ENCODE results near the gene ZC3H12A.
A peak's percentile ranks its signal among the peaks of the same experiment; 100 is the strongest.
"Not testable (repeated sequence)": the region's sequence is repeated elsewhere in the genome, so short reads cannot be mapped to it uniquely, and the experiment has no call there.

The ZC3H12A gene

GRCh38 chr1:37519613-37520012 is 45.2 kb downstream of the ZC3H12A start (continued):
- TF ChIP-seq SETDB1 (IDR thresholded peaks at IDR 0.05; ENCODE audit: insufficient read length, low read length) (no peak), PATZ1 (tag by site-specific recombination; IDR thresholded peaks at IDR 0.05) (no peak), KLF9 (tag by site-specific recombination; IDR thresholded peaks at IDR 0.05; ENCODE audit: low read depth) (no peak), ZNF132 (tag by site-specific recombination; IDR thresholded peaks at IDR 0.05; ENCODE audit: borderline replicate concordance) (no peak)

- H3K9me3 ChIP-seq (ENCODE audit: control insufficient read depth, insufficient read depth, low read depth, low read length); POLR2A ChIA-PET: not testable (repeated sequence)
These were observed 55.5 kb downstream of the ZC3H12A start for GRCh38 chr1:37529888-37530287.

GRCh38 chr1:37532418-37533156 is 58.2 kb downstream of the ZC3H12A start:
- POLR2A ChIA-PET, result interaction anchor here (0.7 kb wide), 1 partner anchor 53 kb away, joined by 3 read pairs; no protein-coding TSS in a partner anchor

More at GRCh38 chr1:37529888-37530287, 55.5 kb downstream of the ZC3H12A start:
- not testable (repeated sequence) for H3K27ac ChIP-seq (ENCODE audit: extremely low read depth, low read depth, low read length); H3K4me1 ChIP-seq (ENCODE audit: control insufficient read depth, insufficient read depth, low read length); H3K4me3 ChIP-seq (ENCODE audit: low read depth, low read length); H3K36me3 ChIP-seq (ENCODE audit: control insufficient read depth in 2 of 2, insufficient read depth in 1 of 2, low read length in 2 of 2)
- CTCF ChIA-PET, result interaction anchor here (0.7 kb wide), 1 partner anchor 29 kb away, joined by 3 read pairs; no protein-coding TSS in a partner anchor

GRCh38 chr1:37533317-37534093 is 59.1 kb downstream of the ZC3H12A start:
- peaks cover 6 to 37% of the 10 kb centered on the region in 2 experiments; a peak in 2 of 3 replicates for H3K36me3 ChIP-seq (ENCODE audit: control insufficient read depth in 2 of 2, insufficient read depth in 1 of 2, low read length in 2 of 2)
- H3K27ac ChIP-seq (ENCODE audit: extremely low read depth, low read depth, low read length), result no peak overlapping the region
- H3K4me3 ChIP-seq (ENCODE audit: low read depth, low read length), result no peak overlapping the region
- H3K4me1 ChIP-seq (ENCODE audit: control insufficient read depth, insufficient read depth, low read length), result peaks cover 3% of the 10 kb centered on the region; the same call in 1 of the 2 replicates
- no peaks in the 10 kb centered on the region for H3K9me3 ChIP-seq (ENCODE audit: control insufficient read depth, insufficient read depth, low read depth, low read length)
- POLR2A ChIA-PET, result no interaction called here
- TF ChIP-seq ZBTB26 (tag by site-specific recombination; optimal IDR thresholded peaks at IDR 0.05), result no peak
- TF ChIP-seq ZNF629 (tag by site-specific recombination; IDR thresholded peaks at IDR 0.05), result 0 out of 2 replicates have a peak, but pooled peaks have one; percentile 17
- 0 out of 2 replicates have a peak, but pooled peaks have one; percentile 17 for TF ChIP-seq ZNF580 (tag by site-specific recombination; IDR thresholded peaks at IDR 0.05)
- TF ChIP-seq ZBTB44 (tag by site-specific recombination; IDR thresholded peaks at IDR 0.05), result no peak
- TF ChIP-seq ZNF549 (tag by site-specific recombination; IDR thresholded peaks at IDR 0.05), result peak; percentile 63; the same call in 1 of the 2 replicates
- CTCF ChIA-PET, result interaction anchor here (0.6 to 2.5 kb wide), 3 partner anchors 9 to 843 kb away, joined by 3 to 6 read pairs (median 3); partner anchors contain the start of gene MEAF6

More at GRCh38 chr1:37532418-37533156, 58.2 kb downstream of the ZC3H12A start:
- H3K4me3 ChIP-seq (ENCODE audit: low read depth, low read length); H3K9me3 ChIP-seq (ENCODE audit: control insufficient read depth, insufficient read depth, low read depth, low read length); H3K4me1 ChIP-seq (ENCODE audit: control insufficient read depth, insufficient read depth, low read length); H3K27ac ChIP-seq (ENCODE audit: extremely low read depth, low read depth, low read length): not testable (repeated sequence)
- CTCF ChIA-PET, result interaction anchor here (0.7 to 2.5 kb wide), 2 partner anchors 18 to 77 kb away, joined by 3 to 6 read pairs; partner anchors contain the start of gene MEAF6
- TF ChIP-seq PRDM10 (tag by site-specific recombination; IDR thresholded peaks at IDR 0.05), result peak; percentile 52; the same call in 1 of the 2 replicates
- peaks cover 0 to 28% of the 10 kb centered on the region in 2 experiments; a peak in 1 of 3 replicates for H3K36me3 ChIP-seq (ENCODE audit: control insufficient read depth in 2 of 2, insufficient read depth in 1 of 2, low read length in 2 of 2)
